Neural cell (in vitro differentiated cells): ENCODE results near the gene AMIGO2. TPM values are rescaled to one million over a fixed set of nuclear protein-coding genes. Genes with fewer than 3 reads are reported as not detected.

Experiments
- H2AFZ ChIP-seq: fragments of 200-600, 300-800 bp; sonication (generic), shearing (Covaris generic); 2 replicates; pipeline ENCODE4 v1.6.0; 2014; ENCODE audit warnings: low read depth, mild to moderate bottlenecking, antibody characterized with exemption, low read length, moderate library complexity
- H3F3A ChIP-seq: fragments of 200-600 bp; shearing (Covaris generic); 2 replicates; pipeline ENCODE4 v1.6.1; 2016; ENCODE audit warnings: mild to moderate bottlenecking, moderate library complexity, mixed read lengths, antibody characterized with exemption, low read length; ENCODE audit not compliant: insufficient read depth, poor library complexity, severe bottlenecking
- H3K27ac ChIP-seq: fragments of 200-600, 300-800 bp; sonication (generic), shearing (Covaris generic); 2 replicates; pipeline ENCODE4 v1.5.1; 2014; ENCODE audit warnings: mild to moderate bottlenecking, low read length, moderate library complexity
- H3K27me3 ChIP-seq: fragments of 300-800, 200-600 bp; sonication (generic), shearing (Covaris generic); 2 replicates; pipeline ENCODE4 v1.6.0; 2014; ENCODE audit warnings: mild to moderate bottlenecking, low read depth, low read length, moderate library complexity; ENCODE audit not compliant: insufficient read depth
- H3K36me3 ChIP-seq: fragments of 300-800, 200-600 bp; sonication (generic), shearing (Covaris generic); 2 replicates; pipeline ENCODE4 v1.5.1; 2014; ENCODE audit warnings: mild to moderate bottlenecking, antibody characterized with exemption, low read length, moderate library complexity; ENCODE audit not compliant: insufficient read depth
- H3K4me2 ChIP-seq: fragments of 300-800, 200-600 bp; sonication (generic), shearing (Covaris generic); 2 replicates; pipeline ENCODE4 v1.6.0; 2014; ENCODE audit warnings: mild to moderate bottlenecking, low read length
- H3K4me3 ChIP-seq: fragments of 300-800, 200-600 bp; sonication (generic), shearing (Covaris generic); 2 replicates; pipeline ENCODE4 v1.5.1; 2014; ENCODE audit warnings: mild to moderate bottlenecking, low read length, moderate library complexity
- H3K79me2 ChIP-seq: fragments of 200-600 bp; shearing (Covaris generic); replicated peaks from 2 replicates; pipeline ENCODE4 v1.6.0; 2014; ENCODE audit warnings: mild to moderate bottlenecking, low read length, moderate library complexity; ENCODE audit not compliant: insufficient read depth
- H3K9ac ChIP-seq: fragments of 300-800, 200-600 bp; sonication (generic), shearing (Covaris generic); 2 replicates; pipeline ENCODE4 v1.6.1; 2016; ENCODE audit warnings: mild to moderate bottlenecking, low read length, mixed read lengths
- H3K9me2 ChIP-seq: fragments of 200-600 bp; shearing (Covaris generic); 2 replicates; pipeline ENCODE4 v1.6.1; 2016; ENCODE audit warnings: mild to moderate bottlenecking, low read length, mixed read lengths; ENCODE audit not compliant: insufficient read depth
- H3K9me3 ChIP-seq: fragments of 200-600, 300-800 bp; sonication (generic), shearing (Covaris generic); 2 replicates; pipeline ENCODE4 v1.6.1; 2016; ENCODE audit warnings: mild to moderate bottlenecking, mixed run types, low read length, moderate library complexity, mixed read lengths
- H4K20me1 ChIP-seq: fragments of 200-600 bp; shearing (Covaris generic); 2 replicates; pipeline ENCODE4 v1.6.1; 2016; ENCODE audit warnings: mild to moderate bottlenecking, mixed run types; ENCODE audit not compliant: insufficient read depth
- EP300 ChIP-seq: fragments of 450-650 bp; conservative IDR thresholded peaks from 2 replicates; pipeline ENCODE4 v1.6.1; 2014; ENCODE audit warnings: antibody characterized with exemption, mild to moderate bottlenecking, moderate library complexity; ENCODE audit not compliant: poor library complexity, severe bottlenecking
- EZH2 ChIP-seq: fragments of 200-600, 300-800 bp; shearing (Covaris generic), sonication (generic); IDR thresholded peaks from 2 replicates; pipeline ENCODE4 v1.6.1; 2014; ENCODE audit warnings: antibody characterized with exemption, low read length, borderline replicate concordance, mild to moderate bottlenecking; ENCODE audit not compliant: insufficient read depth, poor library complexity, severe bottlenecking
- MXI1 ChIP-seq: fragments of 450-650 bp; conservative IDR thresholded peaks from 2 replicates; pipeline ENCODE4 v1.6.1; 2014; ENCODE audit warnings: antibody characterized with exemption, mild to moderate bottlenecking; ENCODE audit not compliant: poor library complexity, severe bottlenecking
- POLR2AphosphoS5 ChIP-seq: IDR thresholded peaks from 2 replicates; pipeline ENCODE4 v1.6.1; 2012
- RAD21 ChIP-seq: fragments of 450-650 bp; conservative IDR thresholded peaks from 2 replicates; pipeline ENCODE4 v1.6.1; 2014; ENCODE audit warnings: antibody characterized with exemption, mild to moderate bottlenecking, moderate library complexity
- SMC3 ChIP-seq: fragments of 450-650 bp; conservative IDR thresholded peaks from 2 replicates; pipeline ENCODE4 v1.6.1; 2014; ENCODE audit warnings: antibody characterized with exemption, mild to moderate bottlenecking, moderate library complexity; ENCODE audit not compliant: poor library complexity
- TAF1 ChIP-seq: IDR thresholded peaks from 2 replicates; pipeline ENCODE4 v1.6.1; 2012; ENCODE audit warnings: low read depth
- polyA plus RNA-seq: library from polyadenylated mRNA; depleted of rRNA; stranded (reverse); fragments of >200 nt; gene quantifications from 2 replicates; pipeline ENCODE4 v1.2.3, GENCODE V29; 2014
- TF ChIP-seq, protein P1 (sequence below): IDR thresholded peaks from 2 replicates; pipeline ENCODE4 v1.6.1; 2012; ENCODE audit warnings: borderline replicate concordance
- TF ChIP-seq, protein P2 (sequence below): fragments of 450-650 bp; IDR thresholded peaks from 2 replicates; pipeline ENCODE4 v1.5.1; 2014; ENCODE audit warnings: antibody characterized with exemption, mild to moderate bottlenecking, moderate library complexity; ENCODE audit not compliant: poor library complexity, severe bottlenecking

AMIGO2 gene
- polyA plus RNA-seq, 1 donor from 2014 or later = 3.1 TPM

DNA sequence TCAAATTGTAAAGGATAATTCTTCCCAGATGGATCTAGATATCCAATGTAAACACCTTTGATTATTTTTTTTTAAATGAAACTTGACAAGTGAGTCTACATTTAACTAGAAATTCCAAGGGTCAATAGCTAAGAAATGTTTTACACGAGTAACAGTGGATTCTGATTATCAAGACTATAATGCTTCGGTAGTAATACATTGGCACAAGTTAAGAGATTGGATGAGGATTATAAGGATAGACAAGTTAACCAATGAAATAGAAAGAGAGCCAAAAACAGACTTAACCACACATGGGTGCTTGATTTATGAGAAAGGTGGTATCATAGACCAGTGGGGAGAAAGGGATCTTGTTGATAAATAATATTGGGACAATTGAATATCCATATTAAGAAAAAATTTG lies 40.7 kb downstream of the AMIGO2 start:
- Histone ChIP-seq H3K9me3 (no peaks in the 10 kb centered on the region), H3F3A (no peaks in the 10 kb centered on the region), H3K36me3 (no peaks in the 10 kb centered on the region), H3K27me3 (no peaks in the 10 kb centered on the region), H3K27ac (no peak overlapping the region), H3K4me3 (no peak overlapping the region), H2AFZ (no peak overlapping the region), H3K79me2 (no peaks in the 10 kb centered on the region), H3K9ac (no peak overlapping the region), H3K9me2 (no peaks in the 10 kb centered on the region), H4K20me1 (no peaks in the 10 kb centered on the region), H3K4me2 (no peak overlapping the region)
- TF ChIP-seq TAF1 = no peak
- TF ChIP-seq POLR2AphosphoS5 = no peak
- TF ChIP-seq SMC3 = no peak
- TF ChIP-seq, protein P1, sequence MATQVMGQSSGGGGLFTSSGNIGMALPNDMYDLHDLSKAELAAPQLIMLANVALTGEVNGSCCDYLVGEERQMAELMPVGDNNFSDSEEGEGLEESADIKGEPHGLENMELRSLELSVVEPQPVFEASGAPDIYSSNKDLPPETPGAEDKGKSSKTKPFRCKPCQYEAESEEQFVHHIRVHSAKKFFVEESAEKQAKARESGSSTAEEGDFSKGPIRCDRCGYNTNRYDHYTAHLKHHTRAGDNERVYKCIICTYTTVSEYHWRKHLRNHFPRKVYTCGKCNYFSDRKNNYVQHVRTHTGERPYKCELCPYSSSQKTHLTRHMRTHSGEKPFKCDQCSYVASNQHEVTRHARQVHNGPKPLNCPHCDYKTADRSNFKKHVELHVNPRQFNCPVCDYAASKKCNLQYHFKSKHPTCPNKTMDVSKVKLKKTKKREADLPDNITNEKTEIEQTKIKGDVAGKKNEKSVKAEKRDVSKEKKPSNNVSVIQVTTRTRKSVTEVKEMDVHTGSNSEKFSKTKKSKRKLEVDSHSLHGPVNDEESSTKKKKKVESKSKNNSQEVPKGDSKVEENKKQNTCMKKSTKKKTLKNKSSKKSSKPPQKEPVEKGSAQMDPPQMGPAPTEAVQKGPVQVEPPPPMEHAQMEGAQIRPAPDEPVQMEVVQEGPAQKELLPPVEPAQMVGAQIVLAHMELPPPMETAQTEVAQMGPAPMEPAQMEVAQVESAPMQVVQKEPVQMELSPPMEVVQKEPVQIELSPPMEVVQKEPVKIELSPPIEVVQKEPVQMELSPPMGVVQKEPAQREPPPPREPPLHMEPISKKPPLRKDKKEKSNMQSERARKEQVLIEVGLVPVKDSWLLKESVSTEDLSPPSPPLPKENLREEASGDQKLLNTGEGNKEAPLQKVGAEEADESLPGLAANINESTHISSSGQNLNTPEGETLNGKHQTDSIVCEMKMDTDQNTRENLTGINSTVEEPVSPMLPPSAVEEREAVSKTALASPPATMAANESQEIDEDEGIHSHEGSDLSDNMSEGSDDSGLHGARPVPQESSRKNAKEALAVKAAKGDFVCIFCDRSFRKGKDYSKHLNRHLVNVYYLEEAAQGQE = no peak
- TF ChIP-seq EP300 = no peak
- no peak for TF ChIP-seq MXI1
- no peak for TF ChIP-seq RAD21
- TF ChIP-seq, protein P2, sequence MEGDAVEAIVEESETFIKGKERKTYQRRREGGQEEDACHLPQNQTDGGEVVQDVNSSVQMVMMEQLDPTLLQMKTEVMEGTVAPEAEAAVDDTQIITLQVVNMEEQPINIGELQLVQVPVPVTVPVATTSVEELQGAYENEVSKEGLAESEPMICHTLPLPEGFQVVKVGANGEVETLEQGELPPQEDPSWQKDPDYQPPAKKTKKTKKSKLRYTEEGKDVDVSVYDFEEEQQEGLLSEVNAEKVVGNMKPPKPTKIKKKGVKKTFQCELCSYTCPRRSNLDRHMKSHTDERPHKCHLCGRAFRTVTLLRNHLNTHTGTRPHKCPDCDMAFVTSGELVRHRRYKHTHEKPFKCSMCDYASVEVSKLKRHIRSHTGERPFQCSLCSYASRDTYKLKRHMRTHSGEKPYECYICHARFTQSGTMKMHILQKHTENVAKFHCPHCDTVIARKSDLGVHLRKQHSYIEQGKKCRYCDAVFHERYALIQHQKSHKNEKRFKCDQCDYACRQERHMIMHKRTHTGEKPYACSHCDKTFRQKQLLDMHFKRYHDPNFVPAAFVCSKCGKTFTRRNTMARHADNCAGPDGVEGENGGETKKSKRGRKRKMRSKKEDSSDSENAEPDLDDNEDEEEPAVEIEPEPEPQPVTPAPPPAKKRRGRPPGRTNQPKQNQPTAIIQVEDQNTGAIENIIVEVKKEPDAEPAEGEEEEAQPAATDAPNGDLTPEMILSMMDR = no peak
- no peak for TF ChIP-seq EZH2

DNA sequence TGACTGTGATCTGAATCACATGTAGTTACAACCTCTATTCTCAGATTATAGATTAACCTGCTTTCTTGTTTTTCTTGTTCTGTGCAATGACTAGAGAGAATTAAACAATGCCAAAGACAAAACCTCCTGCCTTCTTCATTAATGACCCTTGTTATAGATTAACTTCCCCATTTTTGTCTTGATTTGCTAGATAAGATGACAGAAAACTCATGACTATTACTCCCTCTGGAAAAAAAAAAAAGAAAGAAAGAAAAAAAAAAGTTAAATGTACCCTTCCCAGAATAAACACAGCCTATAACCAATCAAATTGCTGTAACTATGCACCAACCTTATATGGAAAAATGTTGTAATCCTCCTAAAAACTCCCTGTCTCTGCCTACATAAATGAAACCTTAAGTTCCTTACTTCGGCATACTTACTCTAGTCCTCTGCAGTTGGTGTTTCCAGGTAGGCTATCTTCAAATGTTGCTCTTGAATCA lies 41.5 kb downstream of the AMIGO2 start:
- no peaks in the 10 kb centered on the region for H3K9me2 ChIP-seq
- H3K27me3 ChIP-seq = no peaks in the 10 kb centered on the region
- TF ChIP-seq, protein P2 = no peak
- TF ChIP-seq SMC3 (no peak), EP300 (no peak), EZH2 (no peak), TAF1 (no peak), MXI1 (no peak), RAD21 (no peak), POLR2AphosphoS5 (no peak)
- no peaks in the 10 kb centered on the region for H3K79me2 ChIP-seq
- no peak overlapping the region for H3K4me2 ChIP-seq
- H3F3A ChIP-seq = no peaks in the 10 kb centered on the region
- H3K4me3 ChIP-seq = no peak overlapping the region
- no peaks in the 10 kb centered on the region for H3K36me3 ChIP-seq
- H3K9ac ChIP-seq = no peak overlapping the region
- no peaks in the 10 kb centered on the region for H3K9me3 ChIP-seq
- no peak overlapping the region for H3K27ac ChIP-seq
- no peak overlapping the region for H2AFZ ChIP-seq
- no peaks in the 10 kb centered on the region for H4K20me1 ChIP-seq
